ENCODE results near the gene MPC1. TPM values are rescaled to one million over a fixed set of nuclear protein-coding genes. Genes with fewer than 3 reads are reported as not detected.

MPC1 gene
- total RNA-seq, 1 donor = 23.5 TPM

DNA sequence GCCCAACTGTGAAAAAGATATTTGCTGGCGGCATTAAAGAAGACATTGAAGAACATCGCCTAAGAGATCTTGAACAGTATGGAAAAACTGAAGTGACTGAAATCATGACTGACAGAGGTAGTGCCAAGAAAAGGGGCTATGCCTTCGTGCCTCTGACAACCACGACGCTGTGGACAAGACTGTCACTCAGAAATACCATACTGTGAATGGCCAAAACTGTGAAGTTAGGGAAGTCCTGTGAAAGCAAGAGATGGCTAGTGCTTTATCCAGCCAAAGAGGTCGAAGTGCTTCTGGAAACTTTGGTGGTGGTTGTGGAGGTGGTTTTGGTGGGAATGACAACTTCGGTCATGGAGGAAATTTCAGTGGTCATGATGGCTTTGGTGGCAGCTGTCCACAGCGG, 47.9 kb downstream of the MPC1 start:
- Histone ChIP-seq H3K27me3 (ENCODE audit: insufficient read depth, low read length) (no peaks in the 10 kb centered on the region), H3K9me3 (ENCODE audit: low read depth, low read length) (no peaks in the 10 kb centered on the region), H4K20me1 (ENCODE audit: insufficient read depth, low read length) (peaks cover 67% of the 10 kb centered on the region), H3K4me2 (ENCODE audit: insufficient read depth, low read length) (no peak overlapping the region), H3K4me3 (ENCODE audit: insufficient read depth, low read length) (no peak overlapping the region), H3K79me2 (ENCODE audit: insufficient read depth, low read length) (peaks cover 99% of the 10 kb centered on the region), H3K4me1 (ENCODE audit: insufficient read depth, low read length) (peaks cover 6% of the 10 kb centered on the region), H3K27ac (ENCODE audit: low read depth, low read length) (no peak overlapping the region), H3K36me3 (ENCODE audit: insufficient read depth, low read length) (peaks cover 28% of the 10 kb centered on the region), H2AFZ (ENCODE audit: low read length) (no peak overlapping the region)
- no peak for DNase-seq (ENCODE audit: insufficient read length, low spot score, missing footprints)
- TF ChIP-seq, protein P1, sequence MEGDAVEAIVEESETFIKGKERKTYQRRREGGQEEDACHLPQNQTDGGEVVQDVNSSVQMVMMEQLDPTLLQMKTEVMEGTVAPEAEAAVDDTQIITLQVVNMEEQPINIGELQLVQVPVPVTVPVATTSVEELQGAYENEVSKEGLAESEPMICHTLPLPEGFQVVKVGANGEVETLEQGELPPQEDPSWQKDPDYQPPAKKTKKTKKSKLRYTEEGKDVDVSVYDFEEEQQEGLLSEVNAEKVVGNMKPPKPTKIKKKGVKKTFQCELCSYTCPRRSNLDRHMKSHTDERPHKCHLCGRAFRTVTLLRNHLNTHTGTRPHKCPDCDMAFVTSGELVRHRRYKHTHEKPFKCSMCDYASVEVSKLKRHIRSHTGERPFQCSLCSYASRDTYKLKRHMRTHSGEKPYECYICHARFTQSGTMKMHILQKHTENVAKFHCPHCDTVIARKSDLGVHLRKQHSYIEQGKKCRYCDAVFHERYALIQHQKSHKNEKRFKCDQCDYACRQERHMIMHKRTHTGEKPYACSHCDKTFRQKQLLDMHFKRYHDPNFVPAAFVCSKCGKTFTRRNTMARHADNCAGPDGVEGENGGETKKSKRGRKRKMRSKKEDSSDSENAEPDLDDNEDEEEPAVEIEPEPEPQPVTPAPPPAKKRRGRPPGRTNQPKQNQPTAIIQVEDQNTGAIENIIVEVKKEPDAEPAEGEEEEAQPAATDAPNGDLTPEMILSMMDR (IDR thresholded peaks at IDR 0.05; ENCODE audit: extremely low read depth, low read depth, low read length) = no peak

DNA sequence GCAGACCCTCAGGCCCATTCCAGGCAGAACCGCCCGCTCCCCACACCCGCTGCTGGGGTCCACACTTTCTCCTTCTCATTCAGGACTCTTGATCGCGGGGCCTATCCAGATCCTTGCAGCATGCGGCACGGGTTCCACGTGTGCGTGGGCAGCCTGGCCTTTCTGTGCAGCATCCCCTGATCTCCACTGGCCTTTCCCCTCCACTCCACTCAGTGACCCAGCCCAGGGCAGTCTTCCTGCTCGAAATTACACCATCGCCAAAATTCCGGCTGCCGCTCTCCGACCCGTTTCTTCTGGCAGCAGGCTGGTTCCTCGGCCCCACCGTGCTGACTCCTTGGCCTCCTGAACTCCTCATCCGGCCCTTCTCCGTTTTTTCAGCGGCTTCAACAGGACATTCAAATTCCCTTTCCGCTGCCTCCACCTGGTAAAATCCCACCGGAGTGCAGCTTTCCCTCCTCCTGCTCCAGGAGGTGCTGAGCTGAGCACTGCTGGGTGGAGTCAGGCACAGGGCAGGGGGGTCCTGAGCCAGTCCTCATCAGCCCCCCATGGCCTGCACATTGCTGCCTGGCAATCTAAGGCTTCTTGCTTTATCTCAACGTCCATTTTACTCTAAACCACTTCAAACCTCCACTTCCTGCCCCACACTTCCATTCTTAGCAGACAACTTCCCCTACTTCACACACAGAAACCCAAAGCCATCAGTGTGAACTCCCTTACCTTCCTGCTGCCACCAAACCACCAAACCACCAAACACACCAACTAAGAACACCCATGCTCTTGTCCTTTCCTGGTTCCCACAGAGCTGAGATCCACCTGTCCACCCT, 49.4 kb downstream of the MPC1 start:
- no peak overlapping the region for H3K4me3 ChIP-seq (ENCODE audit: insufficient read depth, low read length)
- H3K27me3 ChIP-seq (ENCODE audit: insufficient read depth, low read length) = no peaks in the 10 kb centered on the region
- H3K9me3 ChIP-seq (ENCODE audit: low read depth, low read length) = no peaks in the 10 kb centered on the region
- DNase-seq (ENCODE audit: insufficient read length, low spot score, missing footprints) = no peak
- peaks cover 99% of the 10 kb centered on the region for H3K79me2 ChIP-seq (ENCODE audit: insufficient read depth, low read length)
- peaks cover 64% of the 10 kb centered on the region for H4K20me1 ChIP-seq (ENCODE audit: insufficient read depth, low read length)
- TF ChIP-seq, protein P1 (IDR thresholded peaks at IDR 0.05; ENCODE audit: extremely low read depth, low read depth, low read length) = no peak
- H3K36me3 ChIP-seq (ENCODE audit: insufficient read depth, low read length) = peaks cover 38% of the 10 kb centered on the region
- H3K4me1 ChIP-seq (ENCODE audit: insufficient read depth, low read length) = peaks cover 6% of the 10 kb centered on the region
- no peak overlapping the region for H2AFZ ChIP-seq (ENCODE audit: low read length)
- H3K4me2 ChIP-seq (ENCODE audit: insufficient read depth, low read length) = no peak overlapping the region
- no peak overlapping the region for H3K27ac ChIP-seq (ENCODE audit: low read depth, low read length)

DNA sequence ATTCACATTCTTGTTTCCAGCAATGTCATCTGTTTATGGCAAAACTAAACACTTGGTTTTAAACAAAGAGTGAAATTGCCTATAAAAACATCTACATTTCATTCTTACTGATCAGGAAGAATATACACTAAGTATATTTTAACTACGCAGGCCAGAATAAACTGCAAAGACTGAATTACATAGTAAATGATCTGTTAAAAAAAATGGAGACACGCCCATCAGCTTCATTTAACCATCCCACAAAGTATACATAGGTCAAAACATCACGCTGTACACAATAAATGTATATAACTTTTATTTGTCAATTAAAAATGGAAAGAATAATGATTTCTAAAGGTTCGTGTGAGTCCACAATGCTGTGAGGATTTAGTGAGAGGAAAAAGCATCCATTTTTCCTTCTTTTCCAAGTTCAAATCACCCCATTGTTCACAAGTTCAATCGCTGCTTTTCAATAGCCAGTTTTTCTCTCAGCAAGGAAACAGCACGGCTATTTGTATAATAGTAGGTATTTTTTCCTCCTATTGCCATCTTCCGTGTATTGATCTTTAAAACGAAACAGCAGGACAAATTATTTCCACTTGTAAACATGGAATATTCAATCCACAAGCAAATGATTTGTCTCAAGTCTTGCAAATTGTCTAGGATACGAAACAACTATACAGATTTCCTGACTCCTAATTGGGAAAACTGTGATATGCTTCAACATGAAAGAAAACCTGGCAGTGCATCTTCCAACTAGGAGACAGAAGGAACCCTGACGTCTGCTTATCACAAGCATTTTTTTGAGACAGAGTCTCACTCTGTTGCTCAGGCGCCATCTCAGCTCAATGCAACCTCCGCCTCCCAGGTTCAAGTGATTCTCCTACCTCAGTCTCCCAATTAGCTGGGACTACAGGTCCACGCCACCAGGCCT, 51.0 kb downstream of the MPC1 start:
- Histone ChIP-seq H2AFZ (ENCODE audit: low read length) (no peak overlapping the region), H3K4me1 (ENCODE audit: insufficient read depth, low read length) (peaks cover 6% of the 10 kb centered on the region), H3K27ac (ENCODE audit: low read depth, low read length) (no peak overlapping the region), H3K27me3 (ENCODE audit: insufficient read depth, low read length) (no peaks in the 10 kb centered on the region), H3K9me3 (ENCODE audit: low read depth, low read length) (no peaks in the 10 kb centered on the region), H3K4me2 (ENCODE audit: insufficient read depth, low read length) (no peak overlapping the region), H3K4me3 (ENCODE audit: insufficient read depth, low read length) (no peak overlapping the region), H3K36me3 (ENCODE audit: insufficient read depth, low read length) (peaks cover 35% of the 10 kb centered on the region), H4K20me1 (ENCODE audit: insufficient read depth, low read length) (peaks cover 57% of the 10 kb centered on the region), H3K79me2 (ENCODE audit: insufficient read depth, low read length) (peaks cover 88% of the 10 kb centered on the region)
- TF ChIP-seq, protein P1 (IDR thresholded peaks at IDR 0.05; ENCODE audit: extremely low read depth, low read depth, low read length) = no peak
- DNase-seq (ENCODE audit: insufficient read length, low spot score, missing footprints) = no peak

DNA sequence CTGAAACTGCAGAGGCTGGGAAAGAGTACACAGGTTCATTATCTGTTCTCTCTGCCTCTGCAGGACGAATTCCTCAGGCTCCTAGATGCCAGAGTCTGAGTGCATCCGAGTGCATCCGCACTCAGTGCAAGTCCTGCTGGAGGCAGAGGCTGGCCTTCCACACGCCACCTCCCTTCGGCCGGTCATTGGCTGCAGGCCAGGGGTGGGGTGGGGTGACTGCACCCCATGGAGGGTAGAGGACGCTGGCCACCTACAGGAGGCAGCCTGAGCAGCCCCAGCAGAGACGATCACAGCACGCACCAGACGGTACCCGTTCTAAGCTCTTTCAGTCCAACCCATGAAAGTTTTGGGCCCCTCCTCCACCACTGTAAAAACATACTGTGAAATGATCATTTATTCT, 52.1 kb downstream of the MPC1 start:
- Histone ChIP-seq H4K20me1 (ENCODE audit: insufficient read depth, low read length) (peaks cover 52% of the 10 kb centered on the region), H3K27ac (ENCODE audit: low read depth, low read length) (no peak overlapping the region), H3K4me1 (ENCODE audit: insufficient read depth, low read length) (peaks cover 6% of the 10 kb centered on the region), H3K9me3 (ENCODE audit: low read depth, low read length) (no peaks in the 10 kb centered on the region), H3K4me3 (ENCODE audit: insufficient read depth, low read length) (no peak overlapping the region), H3K4me2 (ENCODE audit: insufficient read depth, low read length) (no peak overlapping the region), H2AFZ (ENCODE audit: low read length) (no peak overlapping the region), H3K36me3 (ENCODE audit: insufficient read depth, low read length) (peaks cover 36% of the 10 kb centered on the region), H3K79me2 (ENCODE audit: insufficient read depth, low read length) (peaks cover 77% of the 10 kb centered on the region), H3K27me3 (ENCODE audit: insufficient read depth, low read length) (no peaks in the 10 kb centered on the region)
- TF ChIP-seq, protein P1 (IDR thresholded peaks at IDR 0.05; ENCODE audit: extremely low read depth, low read depth, low read length) = no peak
- no peak for DNase-seq (ENCODE audit: insufficient read length, low spot score, missing footprints)
